Cardiac muscle cell (in vitro differentiated cells and primary cell): ENCODE results near the gene TGFB2. TPM values are rescaled to one million over a fixed set of nuclear protein-coding genes. Genes with fewer than 3 reads are reported as not detected.

Source experiments
- DNase-seq, 2 donors: peaks; one replicate each; pipeline versions ENCODE4 v3.0.0 to v3.0.0-alpha.2; 2010 to 2017; ENCODE audit warnings: low read depth in 1 of 2, low spot score in 1 of 2
- H3K27ac ChIP-seq: fragments of 200-600 bp; sonication (generic); 2 replicates; pipeline ENCODE4 v1.5.1; 2016
- H3K27me3 ChIP-seq: fragments of 200-600 bp; sonication (generic); 2 replicates; pipeline ENCODE4 v1.6.0; 2016; ENCODE audit warnings: control low read depth
- H3K36me3 ChIP-seq: fragments of 200-600 bp; sonication (generic); 2 replicates; pipeline ENCODE4 v1.5.1; 2016; ENCODE audit warnings: control low read depth
- H3K4me1 ChIP-seq: fragments of 200-600 bp; sonication (generic); 2 replicates; pipeline ENCODE4 v1.8.1; 2017; ENCODE audit warnings: low read depth, mild to moderate bottlenecking, mixed run types
- H3K4me3 ChIP-seq: fragments of 200-600 bp; sonication (generic); 2 replicates; pipeline ENCODE4 v1.5.1; 2016; ENCODE audit warnings: mild to moderate bottlenecking
- H3K9me3 ChIP-seq: fragments of 200-600 bp; sonication (generic); 2 replicates; pipeline ENCODE4 v1.5.1; 2017; ENCODE audit warnings: low read depth, mild to moderate bottlenecking, control low read depth
- CTCF ChIP-seq: IDR thresholded peaks from 2 replicates; pipeline ENCODE4 v1.5.1; 2012; ENCODE audit warnings: low read depth, mild to moderate bottlenecking, low read length
- polyA plus RNA-seq: library from polyadenylated mRNA; unstranded; fragments of >200 nt; fragmentation: Nextera tagmentation; extraction: Ambion mirVana; gene quantifications from 2 replicates; pipeline ENCODE4 v1.2.1, GENCODE V29; 2016
- total RNA-seq: library from RNA; depleted of rRNA; stranded (reverse); fragments of >200 nt; gene quantifications from 2 replicates; pipeline ENCODE4 v1.2.3, GENCODE V29; 2016

TGFB2 gene
- total and polyA plus RNA-seq, 2 experiments from 2014 or later, result 132 to 171 TPM

GRCh38 chr1:218472885-218473284, 127.7 kb downstream of the TGFB2 start:
- no peak overlapping the region for H3K27ac ChIP-seq
- H3K36me3 ChIP-seq, result no peaks in the 10 kb centered on the region
- DNase-seq, result no peak
- no peaks in the 10 kb centered on the region for H3K9me3 ChIP-seq
- no peak overlapping the region for H3K4me3 ChIP-seq
- H3K4me1 ChIP-seq, result peaks cover 22% of the 10 kb centered on the region
- no peak for TF ChIP-seq CTCF
- H3K27me3 ChIP-seq, result no peaks in the 10 kb centered on the region

GRCh38 chr1:218473522-218473921, 128.4 kb downstream of the TGFB2 start:
- Histone ChIP-seq H3K4me3 (no peak overlapping the region), H3K9me3 (no peaks in the 10 kb centered on the region), H3K27ac (no peak overlapping the region), H3K4me1 (peaks cover 22% of the 10 kb centered on the region), H3K27me3 (no peaks in the 10 kb centered on the region), H3K36me3 (no peaks in the 10 kb centered on the region)
- no peak for TF ChIP-seq CTCF
- DNase-seq, result no peak

GRCh38 chr1:218474128-218474527, 129.0 kb downstream of the TGFB2 start:
- H3K4me1 ChIP-seq, result peaks cover 22% of the 10 kb centered on the region
- H3K36me3 ChIP-seq, result no peaks in the 10 kb centered on the region
- no peak for DNase-seq
- no peaks in the 10 kb centered on the region for H3K9me3 ChIP-seq
- H3K4me3 ChIP-seq, result no peak overlapping the region
- no peak for TF ChIP-seq CTCF
- H3K27me3 ChIP-seq, result no peaks in the 10 kb centered on the region
- H3K27ac ChIP-seq, result no peak overlapping the region

GRCh38 chr1:218475275-218475674, 130.1 kb downstream of the TGFB2 start:
- Histone ChIP-seq H3K9me3 (no peaks in the 10 kb centered on the region), H3K27ac (no peak overlapping the region), H3K27me3 (no peaks in the 10 kb centered on the region), H3K36me3 (no peaks in the 10 kb centered on the region), H3K4me3 (no peak overlapping the region), H3K4me1 (peaks cover 22% of the 10 kb centered on the region)
- TF ChIP-seq CTCF, result no peak
- DNase-seq, result no peak

- no peaks in the 10 kb centered on the region for H3K9me3 ChIP-seq
- no peak overlapping the region for H3K4me3 ChIP-seq
- H3K27me3 ChIP-seq, result no peaks in the 10 kb centered on the region
- no peak for DNase-seq
- H3K27ac ChIP-seq, result no peak overlapping the region
- no peak for TF ChIP-seq CTCF
- peaks cover 22% of the 10 kb centered on the region for H3K4me1 ChIP-seq
- H3K36me3 ChIP-seq, result no peaks in the 10 kb centered on the region
Measured at GRCh38 chr1:218475699-218476098, 130.6 kb downstream of the TGFB2 start.

- peak overlapping the region; percentile 3 for H3K27ac ChIP-seq
- no peaks in the 10 kb centered on the region for H3K36me3 ChIP-seq
- TF ChIP-seq CTCF, result no peak
- DNase-seq, result peak in 1 of 2 donors; percentile 61
- H3K27me3 ChIP-seq, result no peaks in the 10 kb centered on the region
- no peaks in the 10 kb centered on the region for H3K9me3 ChIP-seq
- H3K4me1 ChIP-seq, result peaks cover 22% of the 10 kb centered on the region
- H3K4me3 ChIP-seq, result no peak overlapping the region
Measured at GRCh38 chr1:218476385-218476784, 131.2 kb downstream of the TGFB2 start.
